Heart left ventricle (tissue), 13 donors: Measurements from ENCODE around the gene GAB3.

ENCODE experiments used
- POLR2A ChIP-seq, 2 donors: fragments of 450-650 bp; IDR thresholded peaks; one replicate each; pipeline ENCODE4 v1.6.1; 2017; ENCODE audit warnings: antibody characterized with exemption in 2 of 2, mild to moderate bottlenecking in 2 of 2, moderate library complexity in 2 of 2
- TF ChIP-seq, protein P1 (sequence below), 12 donors: fragments of 200-600 bp; sonication (generic) in 4 of 12; IDR thresholded peaks; one replicate each; pipeline versions ENCODE4 v1.5.0 to v1.8.0; 2018 to 2022; ENCODE audit warnings: antibody characterized with exemption in 12 of 12, mild to moderate bottlenecking in 5 of 12
- donor health status: ischemic (EF 13 %, LVEDD 7.1; RV severe dilation, severe dysfunction).
- donor health status: DM: no; HTN: yes; CAD: no.
- donor health status: DM: no; HTN: no; CAD: no.
- donor health status: ischemic (EF 25% LVEDD 6.9; RV normal size, moderate dysfunction).
- donor health status: ischemic (EF 25% LVEDD 5.7; RV mildly dilated, moderate dysfunction).
- donor health status: ischemic (EF 35%, LVEDD 5.7; RV mildly dilated, moderate dysfunction).
- donor health status: nonischemic (EF 11% LVEDD 7.7; RV severe dilation, severe dysfunction).
- donor health status: DM: yes; HTN: yes; CAD: no.
- donor health status: PGD.
- donor health status: ischemic (EF 29% LVEDD 5.4; RV normal size, mild dysfunction).
- donor health status: nonischemic (EF 23%, LVEDD 6.1; RV moderate dilation, normal function).

DNA sequence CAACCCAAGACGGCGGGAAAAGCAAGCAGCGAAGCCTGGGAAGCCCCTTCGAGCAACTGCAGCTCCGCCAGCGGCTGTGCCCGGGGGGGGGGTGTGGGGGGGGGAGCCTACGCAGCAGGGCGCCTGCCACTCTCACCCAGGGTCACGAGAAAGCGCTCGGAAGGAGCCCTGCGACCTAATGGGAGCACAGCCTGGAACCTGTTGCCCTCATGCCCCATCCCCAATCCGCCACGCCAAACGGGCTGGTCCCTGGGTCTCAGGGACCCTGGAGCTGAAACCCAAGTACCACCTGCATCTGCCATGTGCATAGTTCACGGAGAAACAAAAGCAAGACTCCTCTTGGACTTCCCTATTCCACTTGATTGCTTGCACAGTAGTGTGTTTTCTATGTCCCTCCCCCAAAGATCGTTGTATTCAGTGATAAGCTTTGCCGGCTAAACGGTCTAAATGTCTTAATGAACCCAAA is 359 bp upstream of the GAB3 start:
- TF ChIP-seq, protein P1, sequence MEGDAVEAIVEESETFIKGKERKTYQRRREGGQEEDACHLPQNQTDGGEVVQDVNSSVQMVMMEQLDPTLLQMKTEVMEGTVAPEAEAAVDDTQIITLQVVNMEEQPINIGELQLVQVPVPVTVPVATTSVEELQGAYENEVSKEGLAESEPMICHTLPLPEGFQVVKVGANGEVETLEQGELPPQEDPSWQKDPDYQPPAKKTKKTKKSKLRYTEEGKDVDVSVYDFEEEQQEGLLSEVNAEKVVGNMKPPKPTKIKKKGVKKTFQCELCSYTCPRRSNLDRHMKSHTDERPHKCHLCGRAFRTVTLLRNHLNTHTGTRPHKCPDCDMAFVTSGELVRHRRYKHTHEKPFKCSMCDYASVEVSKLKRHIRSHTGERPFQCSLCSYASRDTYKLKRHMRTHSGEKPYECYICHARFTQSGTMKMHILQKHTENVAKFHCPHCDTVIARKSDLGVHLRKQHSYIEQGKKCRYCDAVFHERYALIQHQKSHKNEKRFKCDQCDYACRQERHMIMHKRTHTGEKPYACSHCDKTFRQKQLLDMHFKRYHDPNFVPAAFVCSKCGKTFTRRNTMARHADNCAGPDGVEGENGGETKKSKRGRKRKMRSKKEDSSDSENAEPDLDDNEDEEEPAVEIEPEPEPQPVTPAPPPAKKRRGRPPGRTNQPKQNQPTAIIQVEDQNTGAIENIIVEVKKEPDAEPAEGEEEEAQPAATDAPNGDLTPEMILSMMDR (IDR thresholded peaks at IDR 0.05): no peak
- TF ChIP-seq POLR2A (IDR thresholded peaks at IDR 0.05): no peak
